A549 (cell line): ENCODE data around the gene ZFAND4. TPM values are rescaled to one million over a fixed set of nuclear protein-coding genes. Genes with fewer than 3 reads are reported as not detected.

Experiments
- ATAC-seq, 2 experiments: fragments of 200-7000 bp in 1 of 2; fragments of >200 bp in 1 of 2; cut with Nextera tagmentation in 1 of 2; cut with Tn5 transposase in 1 of 2; 3 replicates each; pipeline versions ENCODE4 v1.8.0 to v1.9.1; 2018 to 2020; ENCODE audit warnings: mild to moderate bottlenecking in 1 of 2, moderate library complexity in 1 of 2
- CTCF ChIA-PET: fragments of 300-600 bp; sonication (Branson Sonifier 250); formaldehyde crosslinking; extraction: SDS; loops from one replicate; lab custom pipeline; 2021; ENCODE audit warnings: antibody characterized with exemption, inconsistent platforms; lab: Yijun Ruan, JAX
- POLR2A ChIA-PET: fragments of 350-600 bp; formaldehyde crosslinking; extraction: SDS; loops from one replicate; lab custom pipeline; 2021; ENCODE audit warnings: antibody characterized with exemption, inconsistent platforms; lab: Yijun Ruan, JAX
- DNase-seq, 2 experiments: peaks; one replicate each; pipeline versions ENCODE4 v3.0.0 to v3.0.0-alpha.2; 2011 to 2016; ENCODE audit warnings: low read depth in 1 of 2, low spot score in 1 of 2
- FAIRE-seq: peaks from 2 replicates; lab custom pipeline; 2011; peaks lifted over from hg19 to GRCh38; lab: Jason Lieb, UNC
- H3K27ac ChIP-seq, 2 experiments: fragments of >200 bp; sonication (Bioruptor Twin); formaldehyde crosslinking; 3 replicates each; pipeline ENCODE4 v1.5.1; 2016 to 2017
- H3K4me1 ChIP-seq: fragments of >200 bp; sonication (Bioruptor Twin); formaldehyde crosslinking; 3 replicates; pipeline ENCODE4 v1.6.1; 2016
- H3K4me2 ChIP-seq: fragments of >200 bp; sonication (Bioruptor Twin); formaldehyde crosslinking; 3 replicates; pipeline ENCODE4 v1.6.1; 2016
- H3K4me3 ChIP-seq: fragments of >200 bp; sonication (Bioruptor Twin); formaldehyde crosslinking; 3 replicates; pipeline ENCODE4 v1.5.1; 2016
- H3K9me3 ChIP-seq: fragments of >200 bp; sonication (Bioruptor Twin); formaldehyde crosslinking; 3 replicates; pipeline ENCODE4 v1.6.1; 2016
- CBX2 ChIP-seq: fragments of 200-600 bp; sonication (generic); IDR thresholded peaks from 2 replicates; pipeline ENCODE4 v1.6.1; 2016; ENCODE audit warnings: low read depth, mild to moderate bottlenecking, borderline replicate concordance
- CBX8 ChIP-seq: fragments of 200-600 bp; sonication (generic); IDR thresholded peaks from 2 replicates; pipeline ENCODE4 v1.6.1; 2016
- EHF ChIP-seq: fragments of 250-450 bp; sonication (Bioruptor Pico); IDR thresholded peaks from 2 replicates; pipeline ENCODE4 v1.5.0; 2020; ENCODE audit warnings: mild to moderate bottlenecking
- EHMT2 ChIP-seq: fragments of 200-600 bp; sonication (generic); IDR thresholded peaks from 2 replicates; pipeline ENCODE4 v1.6.1; 2016; ENCODE audit warnings: antibody characterized with exemption, low read depth, mild to moderate bottlenecking, moderate library complexity
- EP300 ChIP-seq, 2 experiments: fragments of >200 bp; sonication (Bioruptor Twin); formaldehyde crosslinking; IDR thresholded peaks; 2 replicates in 1 of 2; 3 replicates in 1 of 2; pipeline ENCODE4 v1.6.1; 2016 to 2017
- ESRRA ChIP-seq: fragments of 150-350 bp; IDR thresholded peaks from 2 replicates; pipeline ENCODE4 v1.6.1; 2014; ENCODE audit warnings: mild to moderate bottlenecking, low read length, borderline replicate concordance
- FOSL2 ChIP-seq, 2 experiments: fragments of 450-650 bp in 1 of 2; fragments of >200 bp in 1 of 2; sonication (Bioruptor Twin) in 1 of 2; formaldehyde crosslinking; IDR thresholded peaks; 2 replicates each; pipeline versions ENCODE4 v1.5.0 to v1.6.1; 2016 to 2020; ENCODE audit warnings: mild to moderate bottlenecking in 1 of 2, moderate library complexity in 1 of 2
- GATA3 ChIP-seq: IDR thresholded peaks from 2 replicates; pipeline ENCODE4 v1.6.1; 2012; ENCODE audit warnings: borderline replicate concordance
- HDAC2 ChIP-seq: fragments of 200-600 bp; sonication (generic); IDR thresholded peaks from 2 replicates; pipeline ENCODE4 v1.6.1; 2016
- HEYL ChIP-seq: fragments of 250-450 bp; sonication (Bioruptor Pico); IDR thresholded peaks from 2 replicates; pipeline ENCODE4 v1.8.0; 2021; ENCODE audit warnings: mild to moderate bottlenecking, moderate library complexity
- HOXA7 ChIP-seq: fragments of 250-450 bp; sonication (Bioruptor Pico); IDR thresholded peaks from 2 replicates; pipeline ENCODE4 v1.5.0; 2020; ENCODE audit warnings: mild to moderate bottlenecking, moderate library complexity
- JUN ChIP-seq, 2 experiments: fragments of >200 bp; sonication (Bioruptor Twin); formaldehyde crosslinking; IDR thresholded peaks; 2 replicates in 1 of 2; 3 replicates in 1 of 2; pipeline ENCODE4 v1.6.1; 2016 to 2017
- KDM5A ChIP-seq: fragments of 200-600 bp; sonication (generic); IDR thresholded peaks from 2 replicates; pipeline ENCODE4 v1.6.1; 2016; ENCODE audit warnings: antibody characterized with exemption, mild to moderate bottlenecking
- MAFK ChIP-seq: fragments of 450-650 bp; IDR thresholded peaks from 2 replicates; pipeline ENCODE4 v1.6.1; 2014; ENCODE audit not compliant: partially characterized antibody
- MAZ ChIP-seq: fragments of 150-350 bp; IDR thresholded peaks from 2 replicates; pipeline ENCODE4 v1.6.1; 2014; ENCODE audit warnings: antibody characterized with exemption, low read depth, low read length, borderline replicate concordance
- NPAS2 ChIP-seq: fragments of 250-450 bp; sonication (Bioruptor Pico); IDR thresholded peaks from 2 replicates; pipeline ENCODE4 v1.8.0; 2022; ENCODE audit warnings: mild to moderate bottlenecking, moderate library complexity, borderline replicate concordance
- POLR2AphosphoS2 ChIP-seq: conservative IDR thresholded peaks from 2 replicates; pipeline ENCODE4 v1.6.1; 2012; ENCODE audit warnings: low read length, improper control_type of control experiment, inconsistent platforms
- RCOR1 ChIP-seq: fragments of 150-350 bp; IDR thresholded peaks from 2 replicates; pipeline ENCODE4 v1.6.1; 2014; ENCODE audit warnings: antibody characterized with exemption, low read length, low read depth
- RFX5 ChIP-seq: fragments of 450-650 bp; IDR thresholded peaks from 2 replicates; pipeline ENCODE4 v1.7.1; 2014; ENCODE audit warnings: antibody characterized with exemption, mild to moderate bottlenecking, moderate library complexity
- RNF2 ChIP-seq: fragments of 200-600 bp; sonication (generic); IDR thresholded peaks from 2 replicates; pipeline ENCODE4 v1.6.1; 2016; ENCODE audit warnings: low read depth, mild to moderate bottlenecking, antibody characterized with exemption, moderate library complexity, borderline replicate concordance
- TFCP2L1 ChIP-seq: fragments of 250-450 bp; sonication (Bioruptor Pico); IDR thresholded peaks from 2 replicates; pipeline ENCODE4 v1.5.0; 2021; ENCODE audit warnings: mild to moderate bottlenecking
- ZNF302 ChIP-seq: fragments of 250-450 bp; sonication (Bioruptor Pico); IDR thresholded peaks from 2 replicates; pipeline ENCODE4 v1.9.0; 2021; ENCODE audit warnings: inconsistent platforms, mild to moderate bottlenecking, moderate library complexity
- WGBS: methylation state at CpG from one replicate; pipeline ENCODE4 v1.1.6; 2017; ENCODE audit errors: missing lambda C conversion rate; 5-methylcytosine and 5-hydroxymethylcytosine counted together
- polyA plus RNA-seq, 4 experiments: library from polyadenylated mRNA; depleted of rRNA in 3 of 4; stranded (reverse); fragments of >200 nt; fragmentation: RNase III in 1 of 4; extraction: RNeasy Plus Mini Kit Qiagen cat#74134 plus additional on column Dnase treatment in 1 of 4; gene quantifications; 2 replicates in 3 of 4; 3 replicates in 1 of 4; pipeline ENCODE4 v1.2.3, GENCODE V29; 2011 to 2017
- TF ChIP-seq, protein P1 (sequence below): fragments of >200 bp; sonication (Bioruptor Twin); formaldehyde crosslinking; IDR thresholded peaks from 3 replicates; pipeline ENCODE4 v1.5.1; 2016
- TF ChIP-seq, protein P2 (sequence below): fragments of 250-450 bp; sonication (Bioruptor Pico); IDR thresholded peaks from 2 replicates; pipeline ENCODE4 v1.5.0; 2020; ENCODE audit warnings: low read depth, mild to moderate bottlenecking, moderate library complexity
- TF ChIP-seq, protein P3 (sequence below): fragments of 200-600 bp; sonication (generic); IDR thresholded peaks from 2 replicates; pipeline ENCODE4 v1.6.1; 2016; ENCODE audit warnings: antibody characterized with exemption, mild to moderate bottlenecking, moderate library complexity

Gene ZFAND4
- polyA plus RNA-seq, 2 of the 4 experiments (the other 2 are of a cell fraction), result 4.5 to 7.4 TPM

DNA sequence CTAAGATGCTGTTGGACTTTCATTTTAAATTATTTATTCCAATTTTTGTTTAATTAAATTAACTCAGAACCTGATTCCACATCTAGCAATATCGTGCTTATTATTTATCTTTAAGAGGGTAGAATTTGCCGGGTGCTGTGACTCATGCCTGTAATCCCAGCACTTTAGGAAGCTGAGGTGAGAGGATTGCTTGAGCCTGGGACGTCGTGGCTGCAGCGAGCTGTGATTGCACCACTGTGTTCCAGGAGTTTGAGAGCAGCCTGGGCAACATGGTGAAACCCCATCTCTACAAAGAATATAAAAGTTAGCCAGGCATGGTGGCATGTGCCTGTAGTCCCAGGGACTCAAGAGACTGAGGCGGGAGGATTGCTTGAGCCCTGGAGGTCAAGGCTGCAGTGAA, 47.8 kb downstream of the ZFAND4 start:
- POLR2A ChIA-PET, result no interaction called here
- 82% methylated on average over 6 of the region's 6 CpGs for WGBS
- no peak overlapping the region for H3K27ac ChIP-seq

DNA sequence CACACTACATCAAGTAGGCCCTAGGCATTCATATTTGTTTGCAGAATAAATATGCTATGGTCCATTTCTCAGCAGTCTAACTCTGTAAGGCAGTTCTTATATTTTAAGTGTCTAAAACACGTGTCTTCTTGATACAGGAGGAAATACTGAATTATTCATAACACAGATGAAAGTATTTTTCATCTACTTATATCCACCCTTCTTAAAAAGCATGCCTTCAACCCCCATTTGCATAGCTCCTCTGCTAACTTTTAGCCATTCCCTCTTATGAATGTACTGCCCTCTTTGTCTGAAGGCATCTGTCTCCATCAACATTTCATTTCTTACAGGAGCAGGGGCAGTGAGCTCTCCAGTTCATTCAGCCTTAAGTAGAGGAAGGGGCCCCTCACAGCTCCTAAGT, 57.7 kb downstream of the ZFAND4 start:
- ChIA-PET POLR2A (no interaction called here), CTCF (no interaction called here)
- no peaks in the 10 kb centered on the region for H3K9me3 ChIP-seq
- no peak for TF ChIP-seq JUN (IDR thresholded peaks at IDR 0.05)
- no peak for TF ChIP-seq MAZ
- TF ChIP-seq, protein P1, sequence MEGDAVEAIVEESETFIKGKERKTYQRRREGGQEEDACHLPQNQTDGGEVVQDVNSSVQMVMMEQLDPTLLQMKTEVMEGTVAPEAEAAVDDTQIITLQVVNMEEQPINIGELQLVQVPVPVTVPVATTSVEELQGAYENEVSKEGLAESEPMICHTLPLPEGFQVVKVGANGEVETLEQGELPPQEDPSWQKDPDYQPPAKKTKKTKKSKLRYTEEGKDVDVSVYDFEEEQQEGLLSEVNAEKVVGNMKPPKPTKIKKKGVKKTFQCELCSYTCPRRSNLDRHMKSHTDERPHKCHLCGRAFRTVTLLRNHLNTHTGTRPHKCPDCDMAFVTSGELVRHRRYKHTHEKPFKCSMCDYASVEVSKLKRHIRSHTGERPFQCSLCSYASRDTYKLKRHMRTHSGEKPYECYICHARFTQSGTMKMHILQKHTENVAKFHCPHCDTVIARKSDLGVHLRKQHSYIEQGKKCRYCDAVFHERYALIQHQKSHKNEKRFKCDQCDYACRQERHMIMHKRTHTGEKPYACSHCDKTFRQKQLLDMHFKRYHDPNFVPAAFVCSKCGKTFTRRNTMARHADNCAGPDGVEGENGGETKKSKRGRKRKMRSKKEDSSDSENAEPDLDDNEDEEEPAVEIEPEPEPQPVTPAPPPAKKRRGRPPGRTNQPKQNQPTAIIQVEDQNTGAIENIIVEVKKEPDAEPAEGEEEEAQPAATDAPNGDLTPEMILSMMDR, result no peak
- no peak for TF ChIP-seq POLR2AphosphoS2
- no peak for TF ChIP-seq HOXA7
- TF ChIP-seq, protein P2, sequence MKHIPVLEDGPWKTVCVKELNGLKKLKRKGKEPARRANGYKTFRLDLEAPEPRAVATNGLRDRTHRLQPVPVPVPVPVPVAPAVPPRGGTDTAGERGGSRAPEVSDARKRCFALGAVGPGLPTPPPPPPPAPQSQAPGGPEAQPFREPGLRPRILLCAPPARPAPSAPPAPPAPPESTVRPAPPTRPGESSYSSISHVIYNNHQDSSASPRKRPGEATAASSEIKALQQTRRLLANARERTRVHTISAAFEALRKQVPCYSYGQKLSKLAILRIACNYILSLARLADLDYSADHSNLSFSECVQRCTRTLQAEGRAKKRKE (CRISPR knock-in tag), result no peak
- no peak for TF ChIP-seq CBX2
- no peak for TF ChIP-seq RNF2
- TF ChIP-seq CBX8, result no peak
- TF ChIP-seq EP300 (IDR thresholded peaks at IDR 0.05), result no peak
- no peak for TF ChIP-seq ESRRA
- no peak for TF ChIP-seq RFX5
- no peak for TF ChIP-seq EHMT2
- no peak for TF ChIP-seq NPAS2 (CRISPR knock-in tag)
- TF ChIP-seq HEYL (CRISPR knock-in tag), result no peak
- no peak for TF ChIP-seq KDM5A
- TF ChIP-seq EHF, result no peak
- no peak for TF ChIP-seq TFCP2L1 (CRISPR knock-in tag)
- TF ChIP-seq, protein P3, sequence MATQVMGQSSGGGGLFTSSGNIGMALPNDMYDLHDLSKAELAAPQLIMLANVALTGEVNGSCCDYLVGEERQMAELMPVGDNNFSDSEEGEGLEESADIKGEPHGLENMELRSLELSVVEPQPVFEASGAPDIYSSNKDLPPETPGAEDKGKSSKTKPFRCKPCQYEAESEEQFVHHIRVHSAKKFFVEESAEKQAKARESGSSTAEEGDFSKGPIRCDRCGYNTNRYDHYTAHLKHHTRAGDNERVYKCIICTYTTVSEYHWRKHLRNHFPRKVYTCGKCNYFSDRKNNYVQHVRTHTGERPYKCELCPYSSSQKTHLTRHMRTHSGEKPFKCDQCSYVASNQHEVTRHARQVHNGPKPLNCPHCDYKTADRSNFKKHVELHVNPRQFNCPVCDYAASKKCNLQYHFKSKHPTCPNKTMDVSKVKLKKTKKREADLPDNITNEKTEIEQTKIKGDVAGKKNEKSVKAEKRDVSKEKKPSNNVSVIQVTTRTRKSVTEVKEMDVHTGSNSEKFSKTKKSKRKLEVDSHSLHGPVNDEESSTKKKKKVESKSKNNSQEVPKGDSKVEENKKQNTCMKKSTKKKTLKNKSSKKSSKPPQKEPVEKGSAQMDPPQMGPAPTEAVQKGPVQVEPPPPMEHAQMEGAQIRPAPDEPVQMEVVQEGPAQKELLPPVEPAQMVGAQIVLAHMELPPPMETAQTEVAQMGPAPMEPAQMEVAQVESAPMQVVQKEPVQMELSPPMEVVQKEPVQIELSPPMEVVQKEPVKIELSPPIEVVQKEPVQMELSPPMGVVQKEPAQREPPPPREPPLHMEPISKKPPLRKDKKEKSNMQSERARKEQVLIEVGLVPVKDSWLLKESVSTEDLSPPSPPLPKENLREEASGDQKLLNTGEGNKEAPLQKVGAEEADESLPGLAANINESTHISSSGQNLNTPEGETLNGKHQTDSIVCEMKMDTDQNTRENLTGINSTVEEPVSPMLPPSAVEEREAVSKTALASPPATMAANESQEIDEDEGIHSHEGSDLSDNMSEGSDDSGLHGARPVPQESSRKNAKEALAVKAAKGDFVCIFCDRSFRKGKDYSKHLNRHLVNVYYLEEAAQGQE, result no peak
- H3K4me1 ChIP-seq, result no peaks in the 10 kb centered on the region
- 59% methylated on average over 1 of the region's 1 CpG for WGBS
- FAIRE-seq (no peak), DNase-seq (no peak), ATAC-seq (no peak)
- H3K4me2 ChIP-seq, result no peak overlapping the region
- no peak overlapping the region for H3K4me3 ChIP-seq
- H3K27ac ChIP-seq, result no peak overlapping the region

More for the DNA sequence above, 47.8 kb downstream of the ZFAND4 start:
- H3K9me3 ChIP-seq, result no peaks in the 10 kb centered on the region
- H3K4me2 ChIP-seq, result no peak overlapping the region
- TF ChIP-seq HDAC2, result no peak
- TF ChIP-seq JUN (IDR thresholded peaks at IDR 0.05), result no peak
- TF ChIP-seq KDM5A, result no peak
- no peak for TF ChIP-seq FOSL2 (IDR thresholded peaks at IDR 0.05)
- TF ChIP-seq FOSL2 (CRISPR knock-in tag; IDR thresholded peaks at IDR 0.05), result no peak
- no peak for TF ChIP-seq GATA3
- no peak for TF ChIP-seq MAFK
- no peak for TF ChIP-seq RCOR1
- no peak for TF ChIP-seq ESRRA
- no peak for TF ChIP-seq ZNF302 (CRISPR knock-in tag)
- TF ChIP-seq, all 56 proteins: peak for 0
- CTCF ChIA-PET, result no interaction called here
- H3K4me3 ChIP-seq, result no peak overlapping the region
- no peak for FAIRE-seq
- H3K4me1 ChIP-seq, result no peaks in the 10 kb centered on the region
- no peak for ATAC-seq
- DNase-seq, result no peak
